BE2C (cell line): ENCODE results near the gene CPNE4.
"Not testable (repeated sequence)": the region's sequence is repeated elsewhere in the genome, so short reads cannot be mapped to it uniquely, and the experiment has no call there.

ENCODE experiments used
- DNase-seq: peaks from one replicate; pipeline ENCODE4 v3.0.0-alpha.2; 2020
- H3K27me3 ChIP-seq: fragments of 250-450 bp; sonication (Bioruptor Pico); 2 replicates; pipeline ENCODE4 v1.5.1; 2020; ENCODE audit warnings: mild to moderate bottlenecking
- H3K36me3 ChIP-seq: fragments of 250-450 bp; sonication (Bioruptor Pico); 2 replicates; pipeline ENCODE4 v1.5.1; 2020; ENCODE audit warnings: mild to moderate bottlenecking
- H3K4me1 ChIP-seq: fragments of 250-450 bp; sonication (Bioruptor Pico); 2 replicates; pipeline ENCODE4 v1.5.1; 2020
- H3K4me3 ChIP-seq: 2 replicates; pipeline ENCODE4 v1.5.1; 2011; ENCODE audit warnings: low read depth, low read length
- H3K9me3 ChIP-seq: fragments of 250-450 bp; sonication (Bioruptor Pico); 2 replicates; pipeline ENCODE4 v1.5.1; 2020
- TF ChIP-seq, protein P1 (sequence below): IDR thresholded peaks from 2 replicates; pipeline ENCODE4 v1.5.1; 2012; ENCODE audit warnings: mild to moderate bottlenecking, low read depth, low read length

CPNE4 gene

DNA sequence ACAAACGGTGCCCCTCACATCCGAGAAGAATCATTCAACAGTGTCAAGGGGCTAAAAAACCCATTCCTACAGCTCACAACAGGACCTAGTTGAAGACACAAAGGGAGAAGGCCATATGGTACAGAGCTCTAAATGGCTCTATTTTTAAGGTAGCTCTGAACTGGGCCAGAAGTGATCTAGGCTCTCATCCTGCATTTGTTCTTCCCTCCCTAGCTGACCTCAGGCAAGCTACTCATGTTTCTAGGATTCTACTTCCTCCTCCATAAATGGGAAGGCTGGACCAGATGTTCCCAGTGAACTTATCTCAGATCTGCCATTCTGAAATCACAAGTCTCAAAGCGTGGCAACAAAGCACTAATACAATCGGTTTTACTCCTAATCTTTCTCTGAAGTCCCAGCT, 62.3 kb downstream of the CPNE4 start:
- H3K36me3 ChIP-seq = no peaks in the 10 kb centered on the region
- no peak overlapping the region for H3K4me3 ChIP-seq
- no peaks in the 10 kb centered on the region for H3K9me3 ChIP-seq
- TF ChIP-seq, protein P1, sequence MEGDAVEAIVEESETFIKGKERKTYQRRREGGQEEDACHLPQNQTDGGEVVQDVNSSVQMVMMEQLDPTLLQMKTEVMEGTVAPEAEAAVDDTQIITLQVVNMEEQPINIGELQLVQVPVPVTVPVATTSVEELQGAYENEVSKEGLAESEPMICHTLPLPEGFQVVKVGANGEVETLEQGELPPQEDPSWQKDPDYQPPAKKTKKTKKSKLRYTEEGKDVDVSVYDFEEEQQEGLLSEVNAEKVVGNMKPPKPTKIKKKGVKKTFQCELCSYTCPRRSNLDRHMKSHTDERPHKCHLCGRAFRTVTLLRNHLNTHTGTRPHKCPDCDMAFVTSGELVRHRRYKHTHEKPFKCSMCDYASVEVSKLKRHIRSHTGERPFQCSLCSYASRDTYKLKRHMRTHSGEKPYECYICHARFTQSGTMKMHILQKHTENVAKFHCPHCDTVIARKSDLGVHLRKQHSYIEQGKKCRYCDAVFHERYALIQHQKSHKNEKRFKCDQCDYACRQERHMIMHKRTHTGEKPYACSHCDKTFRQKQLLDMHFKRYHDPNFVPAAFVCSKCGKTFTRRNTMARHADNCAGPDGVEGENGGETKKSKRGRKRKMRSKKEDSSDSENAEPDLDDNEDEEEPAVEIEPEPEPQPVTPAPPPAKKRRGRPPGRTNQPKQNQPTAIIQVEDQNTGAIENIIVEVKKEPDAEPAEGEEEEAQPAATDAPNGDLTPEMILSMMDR = no peak
- DNase-seq = no peak
- no peaks in the 10 kb centered on the region for H3K27me3 ChIP-seq
- peaks cover 11% of the 10 kb centered on the region for H3K4me1 ChIP-seq

DNA sequence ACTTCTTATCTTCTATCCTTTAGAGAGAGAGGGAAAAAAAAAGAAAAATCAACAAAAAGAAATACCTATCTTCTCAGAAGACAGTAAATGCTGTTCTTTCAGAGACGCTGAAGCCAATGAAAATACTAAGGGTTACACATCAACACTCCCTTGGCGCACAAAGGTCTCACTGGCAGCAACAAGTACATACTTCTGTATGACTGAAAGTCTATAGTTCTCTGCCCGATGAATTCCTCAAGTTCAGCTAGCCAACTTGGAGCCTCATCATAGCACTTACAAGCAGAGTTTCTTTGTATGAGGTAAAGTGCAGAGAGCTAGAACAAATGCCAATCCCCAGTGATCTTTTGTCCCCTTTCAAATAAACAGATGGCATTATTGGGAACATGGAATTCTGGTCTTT, 62.7 kb downstream of the CPNE4 start:
- no peak for DNase-seq
- TF ChIP-seq, protein P1 = no peak

DNA sequence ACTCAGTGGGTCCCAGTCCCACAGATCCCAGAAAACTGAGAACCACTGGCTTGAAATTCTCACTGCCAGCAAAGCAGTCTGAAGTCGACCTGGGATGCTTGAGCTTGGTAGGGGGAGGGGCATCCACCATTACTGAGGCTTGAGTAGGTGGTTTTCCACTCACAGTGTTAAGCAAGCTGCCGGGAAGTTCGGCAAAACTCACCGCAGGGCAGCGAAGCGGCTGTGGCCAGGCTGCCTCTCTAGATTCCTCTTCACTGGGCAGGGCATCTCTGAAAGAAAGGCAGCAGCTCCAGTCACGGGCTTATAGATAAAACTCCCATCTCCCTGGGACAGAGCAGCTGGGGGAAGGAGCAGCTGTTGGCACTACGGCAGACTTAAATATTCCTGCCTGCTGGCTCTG, 71.4 kb downstream of the CPNE4 start:
- not testable (repeated sequence) for H3K36me3 ChIP-seq, H3K4me1 ChIP-seq, H3K27me3 ChIP-seq, DNase-seq, H3K4me3 ChIP-seq, H3K9me3 ChIP-seq

More for the DNA sequence above, 62.7 kb downstream of the CPNE4 start:
- H3K4me3 ChIP-seq = no peak overlapping the region
- peaks cover 11% of the 10 kb centered on the region for H3K4me1 ChIP-seq
- no peaks in the 10 kb centered on the region for H3K9me3 ChIP-seq
- H3K27me3 ChIP-seq = no peaks in the 10 kb centered on the region
- H3K36me3 ChIP-seq = no peaks in the 10 kb centered on the region

DNA sequence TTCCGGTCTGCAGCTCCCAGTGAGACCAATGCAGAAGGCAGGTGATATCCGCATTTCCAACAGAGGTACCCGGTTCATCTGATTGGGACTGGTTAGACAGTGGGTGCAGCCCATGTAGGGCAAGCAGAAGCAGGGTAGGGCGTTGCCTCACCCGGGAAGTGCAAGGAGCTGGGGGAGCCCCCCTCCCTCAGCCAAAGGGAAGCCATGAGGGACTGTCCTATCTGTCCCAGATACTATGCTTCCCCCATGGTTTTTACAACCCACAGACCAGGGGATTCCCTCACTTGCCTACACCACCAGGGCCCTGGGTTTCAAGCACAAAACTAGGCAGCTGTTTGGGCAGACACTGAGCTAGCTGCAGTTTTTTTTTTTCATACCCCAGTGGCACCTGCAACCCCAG, 71.8 kb downstream of the CPNE4 start:
- no peaks in the 10 kb centered on the region for H3K4me1 ChIP-seq
- H3K4me3 ChIP-seq = no peak overlapping the region
- no peaks in the 10 kb centered on the region for H3K27me3 ChIP-seq
- TF ChIP-seq, protein P1 = no peak
- no peaks in the 10 kb centered on the region for H3K36me3 ChIP-seq
- no peak for DNase-seq
- no peaks in the 10 kb centered on the region for H3K9me3 ChIP-seq

DNA sequence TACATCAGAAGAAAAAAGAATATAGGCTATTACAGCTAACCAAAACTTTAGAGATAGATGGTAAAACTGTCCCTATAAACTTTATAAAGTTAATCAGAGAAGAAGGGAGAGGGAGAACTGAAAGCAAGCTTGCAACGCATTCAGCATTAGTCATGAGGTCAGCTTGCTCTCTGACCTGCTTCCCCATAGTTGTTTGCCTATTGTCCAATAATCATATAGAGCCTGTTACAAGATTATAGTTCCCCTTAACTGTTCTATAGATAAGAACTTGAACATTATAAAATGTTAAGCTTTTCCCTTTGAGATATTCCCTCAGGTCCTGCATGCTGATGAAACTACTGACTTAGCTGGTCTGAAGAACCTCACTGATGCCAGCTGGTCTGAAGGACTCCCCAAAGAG, 74.5 kb downstream of the CPNE4 start:
- Histone ChIP-seq H3K9me3 (no peaks in the 10 kb centered on the region), H3K4me3 (no peak overlapping the region), H3K4me1 (no peaks in the 10 kb centered on the region), H3K36me3 (no peaks in the 10 kb centered on the region), H3K27me3 (no peaks in the 10 kb centered on the region)
- DNase-seq = no peak
- TF ChIP-seq, protein P1 = no peak

DNA sequence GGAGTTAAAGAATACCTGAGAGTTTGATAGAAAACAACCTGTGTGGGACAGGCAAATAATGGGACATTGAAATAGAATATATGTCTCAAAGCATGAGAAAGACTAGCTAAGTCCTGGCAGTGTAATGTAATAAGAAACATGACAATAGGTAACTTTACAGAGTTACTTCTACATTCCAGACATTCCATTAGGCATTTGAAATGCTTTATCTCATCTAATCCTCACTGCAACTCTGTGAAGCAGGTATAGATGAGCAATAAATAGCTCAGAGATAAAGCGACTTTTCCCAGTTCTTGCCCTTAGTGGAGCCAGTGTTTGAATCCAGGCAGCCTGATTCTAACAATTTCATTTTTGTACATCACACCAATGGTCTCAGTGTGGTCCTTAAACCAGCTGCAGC, 76.8 kb downstream of the CPNE4 start:
- Histone ChIP-seq H3K4me1 (no peaks in the 10 kb centered on the region), H3K27me3 (no peaks in the 10 kb centered on the region), H3K9me3 (no peaks in the 10 kb centered on the region), H3K36me3 (no peaks in the 10 kb centered on the region), H3K4me3 (no peak overlapping the region)
- TF ChIP-seq, protein P1 = no peak
- no peak for DNase-seq

DNA sequence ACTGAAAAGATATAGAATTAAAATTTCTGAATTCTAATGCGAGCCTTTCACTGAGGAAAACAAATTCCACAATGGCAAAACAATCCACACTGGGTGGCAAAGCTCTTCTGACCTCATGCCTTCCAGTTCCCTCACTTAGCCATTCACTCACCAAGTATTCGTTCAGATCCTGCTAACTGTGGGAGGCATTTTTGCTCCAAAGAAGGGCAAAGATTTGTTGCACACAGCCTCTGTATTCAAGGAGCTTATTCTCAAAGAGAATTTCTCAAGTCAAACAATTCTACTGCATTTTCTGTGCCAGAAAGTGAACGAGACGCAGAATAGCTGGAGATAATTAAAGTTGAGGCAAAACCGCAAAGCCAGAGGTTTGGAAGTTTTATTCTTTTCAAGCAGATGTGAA, 77.3 kb downstream of the CPNE4 start:
- TF ChIP-seq, protein P1 = no peak
- H3K4me3 ChIP-seq = no peak overlapping the region
- H3K36me3 ChIP-seq = no peaks in the 10 kb centered on the region
- H3K9me3 ChIP-seq = no peaks in the 10 kb centered on the region
- no peaks in the 10 kb centered on the region for H3K4me1 ChIP-seq
- no peak for DNase-seq
- H3K27me3 ChIP-seq = no peaks in the 10 kb centered on the region
